ENCODE measurements around the gene ALDH3A2.

The ALDH3A2 gene

DNA sequence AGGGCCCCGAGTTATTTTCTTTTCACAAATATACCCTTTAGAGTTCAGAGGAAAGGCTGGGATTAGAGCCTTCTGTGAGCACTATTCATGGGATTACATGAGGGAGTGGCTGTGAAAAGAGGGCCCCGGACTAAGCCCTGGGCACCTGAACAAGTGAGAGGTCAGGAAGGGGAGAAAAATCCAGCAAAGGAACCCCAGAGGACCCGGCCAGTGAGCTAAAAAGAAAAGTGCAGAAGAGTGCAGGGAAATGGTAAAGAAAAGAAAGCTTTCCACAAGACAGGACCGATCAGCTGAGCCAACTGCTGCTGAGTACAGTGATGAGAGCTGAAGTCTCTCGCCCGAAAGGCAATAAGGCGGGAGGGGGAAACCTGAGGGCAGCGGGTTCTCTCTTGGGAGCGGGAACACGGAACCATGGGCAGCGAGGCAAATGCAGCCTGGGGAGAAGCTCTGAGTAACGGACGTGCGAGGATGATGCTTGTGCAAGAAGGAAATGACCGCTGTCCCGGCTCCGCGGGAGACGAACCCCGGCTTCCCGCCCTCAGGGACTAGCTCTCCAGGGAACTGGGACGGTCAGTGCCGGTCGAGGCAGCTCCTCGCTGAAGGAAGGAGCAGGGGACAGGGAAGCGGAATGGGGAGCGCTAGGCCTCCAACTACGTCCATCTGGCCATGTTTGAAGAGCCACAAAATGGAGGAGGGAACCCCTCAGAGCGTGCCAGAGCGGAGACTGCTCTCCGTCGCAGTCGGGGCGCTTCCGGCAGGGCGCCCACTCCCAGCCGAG, 665 bp upstream of the ALDH3A2 start (continued):
- TF ChIP-seq PATZ1 (tag by site-specific recombination; IDR thresholded peaks at IDR 0.05): no peak
- peak; percentile 50; the same call in 1 of the 2 replicates for TF ChIP-seq ZNF24 (tag by site-specific recombination; IDR thresholded peaks at IDR 0.05)
- TF ChIP-seq ZNF473 (tag by site-specific recombination; IDR thresholded peaks at IDR 0.05): no peak
- TF ChIP-seq KLF17 (tag by site-specific recombination; IDR thresholded peaks at IDR 0.05): 0 out of 2 replicates have a peak, but pooled peaks have one; percentile 35
- TF ChIP-seq ZBTB7A (tag by site-specific recombination; IDR thresholded peaks at IDR 0.05; ENCODE audit: low read depth): 0 out of 2 replicates have a peak, but pooled peaks have one; percentile 58
- TF ChIP-seq ZSCAN18 (tag by site-specific recombination; IDR thresholded peaks at IDR 0.05): no peak
- TF ChIP-seq ZBTB1 (tag by site-specific recombination; IDR thresholded peaks at IDR 0.05): no peak
- 0 out of 2 replicates have a peak, but pooled peaks have one; percentile 30 for TF ChIP-seq ZNF157 (tag by site-specific recombination; IDR thresholded peaks at IDR 0.05)
- 0 out of 2 replicates have a peak, but pooled peaks have one; percentile 20 for TF ChIP-seq ZNF623 (tag by site-specific recombination; IDR thresholded peaks at IDR 0.05)
- 0 out of 2 replicates have a peak, but pooled peaks have one; percentile 54 for TF ChIP-seq OVOL3 (tag by site-specific recombination; IDR thresholded peaks at IDR 0.05)
- TF ChIP-seq ZNF211 (tag by site-specific recombination; IDR thresholded peaks at IDR 0.05; ENCODE audit: low read depth): no peak
- peak; percentile 88 for TF ChIP-seq YY2 (tag by site-specific recombination; IDR thresholded peaks at IDR 0.05)
- 0 out of 2 replicates have a peak, but pooled peaks have one; percentile 22 for TF ChIP-seq ZNF302 (tag by site-specific recombination; IDR thresholded peaks at IDR 0.05; ENCODE audit: low read depth)
- TF ChIP-seq ZNF311 (tag by site-specific recombination; IDR thresholded peaks at IDR 0.05; ENCODE audit: borderline replicate concordance): no peak
- TF ChIP-seq ZSCAN16 (tag by site-specific recombination; IDR thresholded peaks at IDR 0.05): no peak
- TF ChIP-seq ZNF768 (tag by site-specific recombination; IDR thresholded peaks at IDR 0.05): peak; percentile 22; the same call in 1 of the 2 replicates
- TF ChIP-seq ZEB2 (tag by site-specific recombination; IDR thresholded peaks at IDR 0.05): peak; percentile 14; the same call in 1 of the 2 replicates
- TF ChIP-seq ZSCAN4 (tag by site-specific recombination; IDR thresholded peaks at IDR 0.05): peak; percentile 58; the same call in 1 of the 2 replicates
- TF ChIP-seq ZNF366 (tag by site-specific recombination; conservative IDR thresholded peaks at IDR 0.05): no peak
- TF ChIP-seq ZBTB20 (tag by site-specific recombination; IDR thresholded peaks at IDR 0.05): peak; percentile 96
- TF ChIP-seq OSR2 (tag by site-specific recombination; IDR thresholded peaks at IDR 0.05): no peak
- TF ChIP-seq IKZF3 (tag by site-specific recombination; IDR thresholded peaks at IDR 0.05): peak; percentile 54
- TF ChIP-seq KLF10 (tag by site-specific recombination; IDR thresholded peaks at IDR 0.05): no peak
- TF ChIP-seq, protein P1, sequence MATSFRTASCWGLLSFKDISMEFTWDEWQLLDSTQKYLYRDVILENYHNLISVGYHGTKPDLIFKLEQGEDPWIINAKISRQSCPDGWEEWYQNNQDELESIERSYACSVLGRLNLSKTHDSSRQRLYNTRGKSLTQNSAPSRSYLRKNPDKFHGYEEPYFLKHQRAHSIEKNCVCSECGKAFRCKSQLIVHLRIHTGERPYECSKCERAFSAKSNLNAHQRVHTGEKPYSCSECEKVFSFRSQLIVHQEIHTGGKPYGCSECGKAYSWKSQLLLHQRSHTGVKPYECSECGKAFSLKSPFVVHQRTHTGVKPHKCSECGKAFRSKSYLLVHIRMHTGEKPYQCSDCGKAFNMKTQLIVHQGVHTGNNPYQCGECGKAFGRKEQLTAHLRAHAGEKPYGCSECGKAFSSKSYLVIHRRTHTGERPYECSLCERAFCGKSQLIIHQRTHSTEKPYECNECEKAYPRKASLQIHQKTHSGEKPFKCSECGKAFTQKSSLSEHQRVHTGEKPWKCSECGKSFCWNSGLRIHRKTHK (tag by site-specific recombination; IDR thresholded peaks at IDR 0.05): no peak
- no peak for TF ChIP-seq ZNF707 (tag by site-specific recombination; IDR thresholded peaks at IDR 0.05)
- 0 out of 2 replicates have a peak, but pooled peaks have one; percentile 56 for TF ChIP-seq ZNF530 (tag by site-specific recombination; IDR thresholded peaks at IDR 0.05; ENCODE audit: low read depth)
- TF ChIP-seq, protein P2, sequence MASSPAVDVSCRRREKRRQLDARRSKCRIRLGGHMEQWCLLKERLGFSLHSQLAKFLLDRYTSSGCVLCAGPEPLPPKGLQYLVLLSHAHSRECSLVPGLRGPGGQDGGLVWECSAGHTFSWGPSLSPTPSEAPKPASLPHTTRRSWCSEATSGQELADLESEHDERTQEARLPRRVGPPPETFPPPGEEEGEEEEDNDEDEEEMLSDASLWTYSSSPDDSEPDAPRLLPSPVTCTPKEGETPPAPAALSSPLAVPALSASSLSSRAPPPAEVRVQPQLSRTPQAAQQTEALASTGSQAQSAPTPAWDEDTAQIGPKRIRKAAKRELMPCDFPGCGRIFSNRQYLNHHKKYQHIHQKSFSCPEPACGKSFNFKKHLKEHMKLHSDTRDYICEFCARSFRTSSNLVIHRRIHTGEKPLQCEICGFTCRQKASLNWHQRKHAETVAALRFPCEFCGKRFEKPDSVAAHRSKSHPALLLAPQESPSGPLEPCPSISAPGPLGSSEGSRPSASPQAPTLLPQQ (tag by site-specific recombination; IDR thresholded peaks at IDR 0.05): no peak
- TF ChIP-seq YY1 (tag by site-specific recombination; IDR thresholded peaks at IDR 0.05): peak; percentile 92
- TF ChIP-seq ZNF777 (tag by site-specific recombination; IDR thresholded peaks at IDR 0.05; ENCODE audit: borderline replicate concordance): no peak; the same call in 1 of the 2 replicates
